HG02852 (cell line): ENCODE results near the gene ZSCAN23.
A peak's percentile ranks its signal among the peaks of the same experiment; 100 is the strongest.
"Not testable (repeated sequence)": the region's sequence is repeated elsewhere in the genome, so short reads cannot be mapped to it uniquely, and the experiment has no call there.

ENCODE experiments used
- ATAC-seq: cut with Tn5 transposase; IDR thresholded peaks from one replicate; pipeline ENCODE4 v1.9.1; 2021; ENCODE audit warnings: mild to moderate bottlenecking, moderate library complexity; ENCODE audit not compliant: unreplicated experiment

The ZSCAN23 gene

DNA sequence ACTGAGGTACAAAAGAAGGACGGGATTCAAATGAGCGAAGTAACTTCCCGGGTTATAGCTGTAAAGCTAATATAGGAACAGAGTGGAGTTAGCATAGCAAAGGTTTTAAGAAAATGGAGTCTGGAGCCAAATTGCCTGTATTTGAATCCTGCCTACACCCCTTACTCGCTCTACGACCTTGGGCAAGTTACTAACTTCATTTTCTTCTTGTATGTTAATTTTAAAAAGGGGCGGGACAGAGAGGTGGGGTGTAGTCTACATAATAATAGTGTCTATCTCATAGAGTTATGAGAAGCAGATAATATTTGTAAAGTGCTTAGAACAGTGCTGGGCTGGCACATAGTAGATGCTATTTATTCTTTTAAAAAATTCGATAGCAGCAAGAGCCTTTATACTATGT, 705 bp downstream of the ZSCAN23 start:
- ATAC-seq, result no peak

DNA sequence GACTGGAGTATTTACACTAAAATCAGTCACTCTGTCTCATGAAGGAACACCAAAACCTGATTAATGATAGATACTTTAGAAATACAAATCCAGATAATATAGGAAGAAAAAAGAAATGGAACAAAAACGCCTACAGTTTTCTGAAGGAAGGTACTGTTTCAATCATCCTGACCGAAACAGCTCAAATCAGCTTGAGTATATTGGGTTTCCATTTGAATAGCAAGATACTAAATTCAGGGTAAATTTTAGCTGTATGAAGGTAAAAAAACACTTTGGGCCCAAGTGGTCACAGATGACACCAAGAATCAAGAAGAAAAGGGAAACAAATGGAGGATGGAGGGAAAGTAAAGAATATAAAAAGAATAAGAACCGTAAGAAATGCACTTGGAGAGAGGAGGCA, 6.9 kb downstream of the ZSCAN23 start:
- ATAC-seq, result no peak

DNA sequence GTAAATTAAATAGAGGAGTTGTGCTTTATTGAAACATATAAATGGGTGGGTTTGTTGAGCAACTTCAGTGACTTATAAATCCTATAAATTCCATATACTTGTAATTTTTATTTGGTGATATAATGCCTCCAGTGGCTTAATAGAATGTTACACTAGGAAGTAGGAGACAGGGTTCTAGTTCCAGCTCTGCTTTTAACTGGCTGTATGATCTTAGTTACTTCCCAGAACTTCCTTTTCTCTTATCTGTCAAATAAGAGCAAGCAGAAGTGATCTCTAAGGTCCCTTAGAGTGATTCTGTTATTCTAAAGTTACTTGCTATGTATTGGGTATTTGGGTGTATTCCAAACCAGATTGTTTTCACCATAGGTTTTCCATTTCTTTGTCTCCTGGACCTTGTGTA, 10.2 kb downstream of the ZSCAN23 start:
- no peak for ATAC-seq

DNA sequence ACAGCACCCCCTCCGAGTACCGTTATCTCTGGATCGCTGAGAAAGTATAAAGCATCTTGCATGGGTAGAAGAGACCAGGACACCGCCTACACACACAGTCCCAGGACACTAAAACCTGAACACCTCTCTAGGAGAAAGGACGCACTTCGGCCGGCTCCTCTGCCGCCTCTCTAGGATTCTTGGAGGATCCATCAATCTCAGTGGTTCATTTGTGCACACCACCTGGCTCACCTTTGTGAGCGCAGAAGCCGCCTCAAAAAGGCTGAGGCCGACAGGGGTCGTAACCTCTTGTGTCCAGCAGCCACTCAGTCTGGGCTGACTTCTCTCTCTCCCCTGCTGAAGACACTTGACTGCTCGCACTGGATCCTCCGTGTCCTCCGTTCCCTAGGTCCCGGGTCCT, 13.5 kb downstream of the ZSCAN23 start:
- ATAC-seq, result no peak

DNA sequence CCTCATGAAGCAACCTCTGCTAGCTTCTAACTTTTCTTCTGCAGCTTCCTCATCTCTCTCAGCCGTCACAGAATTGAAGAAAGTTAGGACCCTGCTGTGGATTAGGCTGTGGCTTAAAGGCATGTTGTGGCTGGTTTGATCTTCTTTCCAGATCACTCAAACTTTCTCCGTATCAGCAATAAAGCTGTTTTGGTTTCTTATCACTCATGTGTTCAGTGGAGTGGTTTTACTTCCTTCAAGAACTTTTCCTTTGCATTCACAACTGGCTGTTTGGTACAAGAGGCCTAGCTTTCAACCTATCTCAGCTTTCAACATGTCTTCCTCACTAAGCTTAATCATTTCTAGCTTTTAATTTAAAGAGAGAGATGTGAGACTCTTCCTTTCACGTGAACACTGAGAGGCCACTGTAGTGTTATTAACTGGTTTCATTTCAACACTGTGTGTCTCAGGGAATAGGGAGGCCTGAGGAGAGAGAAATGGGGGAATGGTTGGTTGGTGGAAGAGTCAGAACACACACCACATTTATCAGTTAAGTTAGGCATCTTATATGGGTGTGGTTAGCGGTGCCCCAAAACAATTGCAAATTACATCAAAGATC, 17.2 kb downstream of the ZSCAN23 start:
- no peak for ATAC-seq

DNA sequence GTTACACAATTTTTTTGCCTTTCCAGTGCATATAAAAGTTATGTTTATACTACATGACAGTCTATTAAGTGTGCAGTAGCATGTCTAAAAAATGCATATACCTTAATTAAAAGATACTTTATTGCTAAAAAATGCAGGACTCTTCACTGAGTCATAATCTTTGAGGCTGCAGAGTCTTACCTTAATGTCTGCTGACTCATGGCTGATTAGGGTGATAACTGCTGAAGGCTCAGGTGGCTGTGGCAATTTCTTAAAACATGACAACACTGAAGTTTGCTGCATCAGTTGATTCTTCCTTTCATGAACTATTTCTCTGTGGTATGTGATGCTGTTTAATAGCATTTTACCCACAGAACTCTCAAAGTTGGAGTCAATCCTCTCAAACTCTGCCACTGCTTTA, 19.1 kb downstream of the ZSCAN23 start:
- ATAC-seq, result no peak

DNA sequence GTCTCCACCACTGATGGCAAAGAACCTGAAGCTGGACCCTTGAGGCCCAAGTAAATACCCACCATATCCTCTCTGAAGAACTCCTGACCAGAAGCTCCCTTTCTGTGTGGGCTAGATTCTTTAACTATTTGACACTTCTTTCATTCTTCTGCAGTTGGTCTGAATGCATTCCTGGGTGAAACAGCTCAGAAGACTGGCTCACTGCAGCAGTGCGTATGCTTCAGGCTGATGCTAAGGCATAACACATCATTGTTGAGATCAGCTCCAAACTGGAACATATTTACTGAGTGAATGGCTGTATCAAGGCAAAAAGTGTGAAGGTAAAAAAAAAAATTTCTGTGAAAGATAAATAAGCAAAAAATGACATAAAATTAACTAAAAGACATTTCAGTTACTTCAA, 19.7 kb downstream of the ZSCAN23 start:
- ATAC-seq, result no peak

DNA sequence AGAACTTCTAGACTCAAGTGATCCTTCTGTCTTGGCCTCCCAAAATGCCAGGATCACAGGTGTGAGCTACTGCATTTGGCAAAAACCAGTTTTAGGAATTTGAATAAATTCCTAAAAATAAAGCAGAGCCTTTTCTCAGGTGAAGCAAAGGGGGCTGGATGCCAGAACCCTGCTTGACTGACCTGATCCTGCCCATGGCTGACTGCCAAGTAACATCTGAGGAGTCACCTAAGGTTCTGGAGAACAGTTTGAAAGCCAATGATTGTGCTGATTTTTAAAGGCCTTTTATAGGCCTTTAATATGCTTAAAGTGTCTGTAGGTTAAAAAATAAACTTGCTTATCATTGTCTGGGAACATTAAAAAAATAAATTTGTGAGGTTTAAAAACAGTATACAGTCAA, 29.6 kb downstream of the ZSCAN23 start:
- ATAC-seq, result no peak

DNA sequence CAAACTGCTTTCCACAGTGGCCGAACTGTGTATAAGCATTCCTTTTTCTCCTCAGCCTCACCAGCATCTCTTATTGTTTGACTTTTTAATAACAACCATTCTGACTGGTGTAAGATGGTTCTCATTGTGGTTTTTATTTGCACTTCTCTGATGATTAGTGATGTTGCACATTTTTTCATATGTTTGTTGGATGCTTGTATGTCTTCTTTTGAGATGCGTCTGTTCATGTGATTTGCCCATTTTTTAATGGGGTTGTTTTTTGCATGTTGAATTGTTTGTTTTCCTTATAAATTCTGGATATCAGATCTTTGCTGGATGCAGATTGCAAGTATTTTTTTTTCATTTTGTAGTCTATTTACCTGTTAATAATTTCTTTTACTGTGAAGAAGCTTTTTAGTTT, 32.5 kb downstream of the ZSCAN23 start:
- no peak for ATAC-seq

DNA sequence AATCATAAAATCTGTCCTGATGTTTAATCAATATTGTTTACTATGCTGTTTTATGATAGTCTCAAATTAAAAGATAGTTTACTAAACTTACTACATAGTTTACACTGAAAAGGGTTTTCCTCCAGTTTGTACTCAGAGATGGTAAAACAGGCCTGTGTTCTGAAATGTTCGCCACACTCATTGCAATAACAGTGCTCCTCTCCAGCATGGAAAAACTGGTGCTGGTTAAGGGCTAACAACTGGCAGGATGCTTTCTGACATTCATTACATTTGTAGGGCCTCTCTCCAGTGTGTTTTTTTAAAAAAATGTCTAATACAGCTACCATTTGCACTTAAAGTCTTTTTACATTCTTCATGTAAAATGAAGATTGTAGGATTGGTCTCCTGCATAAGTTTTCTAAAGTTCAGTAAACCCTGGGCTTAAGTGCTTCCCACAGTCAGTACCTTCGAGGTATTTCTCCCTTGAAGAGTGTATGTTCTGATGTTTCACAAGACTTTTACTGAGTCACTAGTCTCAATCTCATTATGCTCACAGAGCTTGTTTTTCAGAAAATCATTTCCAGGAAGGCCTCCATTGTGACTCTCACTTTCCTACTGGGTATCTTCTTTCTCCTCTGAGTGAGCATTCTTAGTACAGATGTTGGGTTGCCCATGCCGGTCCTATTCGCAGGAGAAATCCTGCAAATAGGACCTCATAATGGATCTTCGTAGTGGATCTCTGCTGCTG, 35.1 kb downstream of the ZSCAN23 start:
- ATAC-seq, result no peak

DNA sequence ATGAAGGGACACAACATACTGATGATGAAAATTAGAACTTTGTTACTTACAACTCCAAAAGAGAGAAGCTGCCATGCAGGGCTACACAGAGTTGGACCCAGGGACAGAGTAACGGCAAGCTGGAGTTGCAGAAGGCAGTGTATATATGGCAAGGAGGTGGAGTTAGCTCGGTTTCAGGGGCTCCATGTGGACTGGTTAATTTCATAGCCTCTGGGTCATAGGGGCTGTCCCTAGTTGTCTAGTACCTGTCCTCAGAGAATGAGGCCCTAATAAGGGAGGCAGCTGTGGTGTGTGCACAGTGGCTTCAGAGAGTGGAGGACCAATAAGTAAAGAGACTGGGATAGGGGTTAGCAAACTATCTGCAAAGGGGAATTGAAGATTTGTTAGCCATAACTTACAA, 35.9 kb downstream of the ZSCAN23 start:
- ATAC-seq, result no peak

DNA sequence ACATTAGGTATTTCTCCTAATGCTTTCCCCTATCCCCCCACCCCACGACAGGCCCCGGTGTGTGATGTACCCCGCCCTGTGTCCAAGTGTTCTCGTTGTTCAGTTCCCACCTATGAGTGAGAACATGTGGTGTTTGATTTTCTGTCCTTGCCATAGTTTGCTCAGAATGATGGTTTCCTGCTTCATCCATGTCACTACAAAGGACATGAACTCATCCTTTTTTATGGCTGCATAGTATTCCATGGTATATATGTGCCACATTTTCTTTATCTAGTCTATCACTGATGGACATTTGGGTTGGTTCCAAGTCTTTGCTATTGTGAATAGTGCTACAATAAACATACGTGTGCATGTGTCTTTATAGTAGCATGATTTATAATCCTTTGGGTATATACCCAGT, 39.4 kb downstream of the ZSCAN23 start:
- not testable (repeated sequence) for ATAC-seq

DNA sequence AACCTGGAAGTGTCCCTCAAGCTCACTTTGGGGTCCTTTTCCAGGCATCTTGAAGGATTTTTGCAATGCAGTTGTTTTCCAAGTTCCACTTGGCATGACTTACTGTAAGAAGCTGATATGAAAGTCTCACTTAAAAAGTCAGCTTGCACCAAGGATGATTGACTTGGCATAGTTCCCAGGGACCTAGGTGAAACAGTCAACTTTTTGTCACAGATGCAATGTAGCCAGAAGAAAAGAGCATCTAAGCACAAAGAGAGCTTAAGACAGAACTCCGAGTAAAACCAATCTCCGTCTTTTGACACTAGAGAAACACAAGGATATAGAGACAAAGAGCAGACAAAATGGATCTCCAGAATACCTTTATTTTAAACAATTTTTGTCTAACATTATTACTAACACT, 41.1 kb downstream of the ZSCAN23 start:
- no peak for ATAC-seq

DNA sequence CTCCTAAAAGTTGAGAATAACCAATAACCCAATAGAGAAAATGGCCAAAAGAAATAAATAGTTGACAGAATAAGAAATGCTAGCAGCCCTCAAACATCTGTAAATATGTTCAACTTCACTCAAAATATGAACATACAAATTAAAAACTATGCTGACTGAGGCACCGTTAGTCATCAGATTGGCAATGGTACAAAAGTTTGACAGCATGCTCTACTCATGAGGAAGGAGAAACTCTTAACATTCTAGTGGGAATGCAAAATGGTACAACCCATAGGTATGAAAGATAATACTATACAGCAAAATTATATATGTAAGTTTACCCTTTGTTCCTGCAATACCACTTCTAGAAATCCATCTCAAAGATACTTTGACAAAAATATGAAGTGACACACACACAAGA, 42.1 kb downstream of the ZSCAN23 start:
- no peak for ATAC-seq

DNA sequence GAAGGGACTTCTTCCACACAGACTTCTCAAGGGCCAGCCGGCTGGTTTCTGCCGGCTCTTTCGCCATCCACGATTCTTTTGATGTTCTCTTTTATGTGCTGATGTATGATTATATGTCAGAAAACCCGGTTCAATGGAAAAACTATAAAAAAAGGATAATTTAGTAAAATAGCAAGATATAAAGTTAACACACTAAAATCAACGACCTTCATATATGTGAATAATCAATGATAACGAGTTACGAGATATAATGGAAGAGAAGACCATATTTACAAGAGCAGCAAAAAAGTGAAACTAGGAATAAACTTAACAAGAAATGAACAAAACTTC, 43.2 kb downstream of the ZSCAN23 start:
- no peak for ATAC-seq

DNA sequence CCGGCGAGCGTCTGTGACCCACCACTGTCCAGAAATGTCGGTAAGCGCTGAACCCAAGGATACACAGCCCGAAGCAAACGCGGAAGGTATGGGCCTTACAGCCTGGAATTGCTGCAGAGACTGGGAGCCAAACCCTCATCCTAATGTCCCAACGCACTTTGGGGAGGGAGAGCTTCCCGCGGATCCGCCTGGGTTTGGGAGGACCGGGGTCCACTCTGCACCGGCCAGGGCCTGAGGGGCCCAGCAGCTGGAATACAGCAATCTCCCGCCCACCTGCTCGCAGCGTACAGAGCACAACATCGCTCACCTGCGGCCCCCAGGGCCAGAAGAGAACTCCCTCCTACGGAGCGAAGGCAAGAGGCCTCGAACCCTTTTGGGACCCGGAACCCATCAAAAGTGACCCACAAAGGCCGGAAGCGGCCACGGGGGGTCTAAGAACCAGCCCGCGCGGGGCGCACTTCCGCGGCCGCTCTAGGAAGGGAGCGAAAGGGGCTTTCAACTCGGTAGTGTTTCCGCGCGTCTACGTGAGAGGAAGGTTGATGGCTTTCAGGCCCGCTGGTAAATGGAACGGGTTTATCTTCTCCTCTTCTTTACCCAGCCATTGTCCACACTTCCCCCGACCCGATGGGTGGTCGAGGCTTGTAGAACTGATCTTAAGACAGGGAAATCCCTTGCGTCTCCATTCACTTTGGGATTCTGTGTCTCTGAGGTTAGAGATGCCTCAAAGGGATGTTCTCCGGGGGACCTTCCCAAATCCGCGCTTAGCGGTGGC, 43.8 kb downstream of the ZSCAN23 start, which contains the start of gene ZSCAN12:
Gene ZSCAN12, minus strand, starts transcription at position 398 of the 772 bp plus-strand sequence. CDS start 1,342 bp downstream, outside the sequence.
- peak; percentile 79 for ATAC-seq

DNA sequence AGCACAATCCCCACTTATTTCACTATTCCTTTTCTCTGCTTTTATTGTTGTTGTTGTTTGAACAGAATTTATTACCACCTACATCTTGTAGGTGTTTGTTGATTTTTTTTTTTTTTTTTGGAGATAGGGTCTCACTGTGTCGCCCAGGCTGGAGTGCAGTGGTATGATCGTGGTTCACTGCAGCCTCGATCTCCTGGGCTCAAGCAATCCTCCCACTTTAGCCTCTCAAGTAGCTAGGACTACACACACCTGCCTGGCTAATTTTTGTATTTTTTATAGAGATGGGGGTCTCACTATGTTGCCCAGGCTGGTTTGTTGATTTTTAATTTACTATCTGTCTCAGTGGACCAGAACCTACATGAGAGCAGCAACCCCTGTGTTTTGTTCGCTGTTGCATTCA, 47.4 kb downstream of the ZSCAN23 start:
- no peak for ATAC-seq

DNA sequence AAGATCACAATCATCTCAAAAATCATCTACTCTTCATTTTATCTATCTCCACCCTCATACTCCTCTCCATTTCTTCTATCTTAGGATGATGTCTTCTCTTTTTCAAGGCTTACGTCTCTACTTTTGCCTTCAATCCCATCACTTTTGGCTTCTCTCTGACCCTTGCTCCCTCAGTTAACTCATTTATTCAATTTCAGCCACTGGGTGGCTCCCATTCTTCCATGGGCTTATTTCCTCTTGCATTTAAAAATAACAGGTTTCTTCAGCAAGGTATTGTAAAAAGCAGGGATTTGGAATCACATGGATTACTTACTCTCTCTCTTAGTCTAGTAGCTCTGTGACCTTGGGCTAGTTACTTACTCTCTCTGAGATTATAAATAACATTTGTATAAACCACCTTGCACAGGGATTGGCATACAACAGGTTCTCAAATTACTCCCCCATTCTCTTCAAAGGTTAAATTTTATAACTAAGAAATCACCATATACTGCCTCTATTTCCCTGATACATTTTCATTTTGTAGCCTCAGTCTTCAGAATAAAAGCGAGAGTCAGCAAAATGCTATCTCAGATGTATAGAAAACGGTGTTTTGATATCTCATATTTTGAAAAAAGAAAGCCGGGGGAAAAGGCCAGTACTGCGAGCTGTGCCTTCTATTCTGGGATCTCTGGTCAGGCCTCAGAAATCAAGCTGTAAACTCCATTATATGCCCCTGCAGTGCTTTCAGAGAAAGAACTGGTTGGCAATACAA, 49.2 kb downstream of the ZSCAN23 start:
- no peak for ATAC-seq

DNA sequence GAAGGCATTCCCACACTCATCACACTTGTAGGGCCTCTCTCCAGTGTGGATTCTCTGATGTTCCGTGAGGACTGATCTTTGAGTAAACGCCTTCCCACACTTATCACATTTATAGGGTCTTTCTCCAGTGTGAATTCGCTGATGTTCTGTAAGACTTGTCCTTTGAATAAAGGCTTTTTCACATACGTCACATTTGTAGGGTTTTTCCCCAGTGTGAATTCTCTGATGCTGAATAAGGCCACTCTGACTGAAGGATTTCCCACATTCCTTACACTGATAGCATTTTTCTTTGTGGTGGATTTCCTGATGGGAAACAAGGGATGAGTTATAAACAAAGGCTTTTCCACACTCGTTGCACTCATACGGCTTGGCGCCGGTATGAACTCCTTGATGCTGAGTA, 52.6 kb downstream of the ZSCAN23 start:
- no peak for ATAC-seq

DNA sequence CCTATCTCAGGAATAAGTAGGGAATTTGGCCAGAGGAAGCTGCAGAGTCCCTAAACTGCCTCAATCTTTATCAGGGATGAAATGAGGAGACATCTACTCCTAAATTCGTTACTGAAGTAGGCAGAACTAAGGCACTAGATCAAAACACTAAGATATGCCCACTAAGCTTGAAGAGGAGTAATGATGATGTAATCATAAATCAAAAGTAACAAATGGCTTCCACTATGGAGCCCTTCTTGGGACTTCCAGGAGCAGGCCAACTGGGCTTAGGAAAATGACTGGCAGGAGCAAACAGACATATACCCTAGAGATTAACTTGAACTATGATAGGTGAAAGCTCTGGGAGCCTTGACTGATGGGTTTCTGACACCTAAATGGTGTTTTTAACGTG, 59.2 kb downstream of the ZSCAN23 start:
- no peak for ATAC-seq
